Measurements from ENCODE around the gene GRB2.
A peak's percentile ranks its signal among the peaks of the same experiment; 100 is the strongest.

GRB2 gene

DNA sequence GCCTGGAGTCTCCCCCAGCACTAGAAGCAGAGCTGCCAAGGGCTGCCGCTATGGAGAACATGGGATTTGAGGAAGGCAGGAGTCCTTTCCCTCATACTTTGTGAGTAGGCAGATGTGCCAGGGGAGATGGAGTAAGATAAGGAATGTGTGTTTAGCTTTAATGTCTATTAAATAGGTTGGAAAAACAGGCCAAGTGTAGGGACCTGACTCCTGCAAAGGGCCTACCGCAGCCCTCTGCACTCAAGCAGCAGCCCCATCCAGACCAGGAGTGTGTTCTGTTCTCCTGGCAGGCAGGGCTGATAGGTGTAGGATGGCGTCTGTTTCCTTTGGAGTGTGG lies 132.7 kb downstream of the GRB2 start:
- no peak for DNase-seq (ENCODE audit: low read depth)
- no peak for TF ChIP-seq CTCF (IDR thresholded peaks at IDR 0.05; ENCODE audit: control insufficient read depth, extremely low read depth, insufficient read depth)
- H3K4me3 ChIP-seq (ENCODE audit: low read depth, low read length): no peak overlapping the region

DNA sequence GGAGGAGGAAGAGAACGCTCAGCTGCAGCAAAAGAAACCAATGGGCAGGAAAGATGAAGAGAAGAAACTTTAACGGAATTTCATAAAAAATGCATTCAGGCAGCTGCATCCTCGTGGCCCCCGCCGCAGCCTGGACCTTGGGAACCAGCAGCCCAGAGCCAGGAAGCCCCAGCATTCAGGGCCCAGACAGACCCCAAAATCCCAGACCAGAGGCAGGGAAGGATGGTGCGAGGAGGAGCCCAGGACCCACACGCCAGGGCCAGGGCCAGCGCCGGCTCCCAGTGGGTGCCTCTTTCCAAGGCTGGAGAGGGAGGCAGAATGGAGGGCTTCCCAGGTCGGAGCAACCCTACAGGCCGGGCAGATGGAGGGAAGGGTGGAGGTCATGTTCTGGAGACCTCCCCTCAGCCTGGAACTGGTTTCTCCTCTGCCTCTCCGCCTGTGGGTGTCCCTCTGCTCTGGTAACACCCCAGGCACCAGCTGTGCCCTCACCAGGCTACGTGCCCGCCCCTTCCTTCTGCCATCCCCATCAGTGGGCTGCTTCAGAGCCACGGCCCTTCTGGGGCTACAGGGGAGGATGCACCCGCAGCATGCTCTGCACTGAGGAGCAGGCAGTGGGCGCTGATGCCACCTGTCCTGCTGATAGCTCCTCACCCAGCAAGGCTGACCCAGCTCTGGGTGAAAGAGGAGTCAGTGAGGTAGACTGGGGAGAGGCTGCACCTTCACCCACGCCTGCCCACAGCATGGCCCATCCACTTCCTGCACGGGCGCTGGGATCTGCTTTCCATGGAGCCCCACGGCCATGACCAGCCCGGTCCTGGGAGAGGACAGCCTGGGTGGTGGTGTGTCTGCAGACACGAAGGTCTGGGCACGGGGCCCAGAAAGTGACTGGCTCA lies 133.3 kb downstream of the GRB2 start:
- peak overlapping the region; percentile 92 for H3K4me3 ChIP-seq (ENCODE audit: low read depth, low read length)
- DNase-seq (ENCODE audit: low read depth): no peak
- no peak for TF ChIP-seq CTCF (IDR thresholded peaks at IDR 0.05; ENCODE audit: control insufficient read depth, extremely low read depth, insufficient read depth)

GRCh38 chr17:75271233-75271954 lies 134.1 kb downstream of the GRB2 start:
- DNase-seq (ENCODE audit: low read depth): no peak
- peak; percentile 93 for TF ChIP-seq CTCF (IDR thresholded peaks at IDR 0.05; ENCODE audit: control insufficient read depth, extremely low read depth, insufficient read depth)
- peak overlapping the region; percentile 92 for H3K4me3 ChIP-seq (ENCODE audit: low read depth, low read length)

GRCh38 chr17:75270966-75271232 lies 134.6 kb downstream of the GRB2 start, which contains the start of gene MIF4GD:
Gene MIF4GD (minus strand): TSS chr17:75271231. CDS start chr17:75270195, 1,036 bp downstream.
- H3K4me3 ChIP-seq (ENCODE audit: low read depth, low read length): peak within 1 kb of the TSS; percentile 92
- DNase-seq (ENCODE audit: low read depth): no peak
- no peak for TF ChIP-seq CTCF (IDR thresholded peaks at IDR 0.05; ENCODE audit: control insufficient read depth, extremely low read depth, insufficient read depth)

DNA sequence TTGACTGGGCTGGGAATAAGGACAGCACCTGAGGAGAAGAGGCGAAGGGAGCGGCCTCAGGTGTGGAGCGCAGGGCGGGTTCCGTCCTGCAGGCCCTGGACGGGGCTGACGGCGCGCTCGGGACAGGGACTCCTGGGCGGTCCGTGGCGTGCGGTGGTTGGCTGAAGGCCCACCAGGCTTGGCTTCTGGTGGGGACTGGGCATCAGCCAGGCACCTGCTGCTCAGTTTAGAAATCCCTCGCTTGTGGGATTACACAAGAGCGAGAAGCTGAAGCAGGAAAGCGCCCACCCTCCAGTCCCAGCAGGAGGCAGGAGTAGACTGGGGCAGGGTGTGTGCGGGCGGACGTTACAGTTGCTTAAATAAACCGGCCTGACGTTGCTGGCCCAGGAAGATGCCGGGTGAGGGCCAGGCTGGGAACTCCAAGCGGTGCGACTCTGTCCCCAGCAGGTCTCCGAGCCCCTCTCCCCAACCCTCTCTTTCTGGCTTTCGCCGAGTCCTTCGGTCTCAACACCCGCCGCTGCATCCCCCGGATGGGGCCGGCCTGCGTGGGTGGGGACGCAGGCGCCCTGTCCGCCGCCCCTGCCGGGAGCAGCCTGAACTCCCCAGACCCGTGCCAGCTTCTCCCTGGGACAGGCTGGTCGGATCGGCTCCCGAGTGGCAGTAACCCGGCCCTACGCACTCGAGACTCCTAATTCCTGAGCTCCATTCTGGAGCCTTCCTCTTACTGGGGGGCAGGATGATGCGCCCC lies 135.1 kb downstream of the GRB2 start:
- H3K4me3 ChIP-seq (ENCODE audit: low read depth, low read length): peak overlapping the region; percentile 92
- peak; percentile 23; the same call in 1 of the 2 replicates for TF ChIP-seq CTCF (IDR thresholded peaks at IDR 0.05; ENCODE audit: control insufficient read depth, extremely low read depth, insufficient read depth)
- DNase-seq (ENCODE audit: low read depth): no peak

- H3K4me3 ChIP-seq (ENCODE audit: low read depth, low read length): peak overlapping the region; percentile 92
- no peak for DNase-seq (ENCODE audit: low read depth)
- TF ChIP-seq CTCF (IDR thresholded peaks at IDR 0.05; ENCODE audit: control insufficient read depth, extremely low read depth, insufficient read depth): no peak
Observed at GRCh38 chr17:75269844-75270217, 135.6 kb downstream of the GRB2 start.
